Measurements from ENCODE around the gene CABLES1.
"Not testable (repeated sequence)": the region's sequence is repeated elsewhere in the genome, so short reads cannot be mapped to it uniquely, and the experiment has no call there.

The CABLES1 gene

DNA sequence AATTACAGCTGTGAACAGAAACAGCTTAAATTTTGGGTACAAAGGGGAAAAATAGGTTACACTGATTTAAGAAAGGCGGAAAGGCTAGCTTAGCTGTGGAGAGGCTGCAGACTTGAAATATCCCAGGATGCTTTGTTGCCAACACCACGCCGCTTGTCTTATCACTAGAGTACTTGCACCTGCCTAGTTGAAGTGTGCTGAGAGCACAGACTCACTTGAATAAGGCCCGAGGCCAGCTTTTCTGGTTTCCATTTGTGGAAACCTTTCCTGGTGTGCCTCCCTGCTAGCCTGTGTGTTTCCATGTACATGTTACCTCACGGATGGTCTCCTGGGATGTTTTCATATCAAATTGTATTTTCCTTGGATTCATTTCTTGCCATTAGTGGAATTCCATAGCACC is 3.2 kb downstream of the CABLES1 start:
- DNase-seq (ENCODE audit: insufficient read length, low spot score) (no peak), FAIRE-seq (no peak)

DNA sequence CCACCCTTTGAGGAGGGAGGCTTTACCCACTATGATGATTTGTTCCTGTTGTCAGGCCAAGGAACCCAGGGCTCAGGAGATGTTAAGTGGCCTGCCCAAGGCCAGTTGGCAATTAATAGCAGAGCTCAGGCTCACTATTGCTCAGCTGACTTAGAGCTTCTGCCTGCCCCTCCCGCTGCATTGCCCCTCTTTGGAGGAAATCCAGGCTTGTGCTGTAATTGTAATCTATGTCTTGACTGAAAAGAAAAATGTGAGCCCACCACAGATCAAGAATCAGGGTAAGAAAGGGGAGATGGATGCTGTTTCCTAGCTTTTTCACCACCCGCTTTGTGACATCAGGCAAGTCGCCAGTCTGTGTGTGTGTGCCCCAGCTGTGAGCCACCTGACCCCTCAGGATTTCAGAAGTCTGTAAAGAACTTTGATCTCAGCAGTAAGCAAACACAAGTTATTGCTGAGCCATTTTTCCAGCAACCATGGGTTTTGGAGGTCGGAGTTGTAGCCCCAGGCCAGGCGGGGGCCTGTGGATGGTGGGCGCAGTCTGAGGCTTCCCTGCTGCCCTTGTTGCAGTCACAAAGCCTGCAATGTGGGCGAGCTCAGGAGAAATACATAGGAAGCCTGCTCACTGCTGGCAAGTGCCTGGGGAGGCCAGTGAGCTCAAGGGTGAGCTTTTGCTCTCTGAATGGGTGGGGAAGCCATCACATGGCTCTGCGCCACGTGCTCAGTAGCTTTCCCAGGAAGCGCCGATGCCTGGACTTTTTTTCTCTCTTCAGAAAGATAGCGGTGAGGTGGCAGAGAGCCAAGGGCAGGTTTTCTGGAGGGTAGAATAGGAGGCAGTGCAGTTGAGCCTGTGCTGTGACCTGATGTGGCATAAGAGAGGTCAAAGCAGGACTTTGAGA is 6.1 kb downstream of the CABLES1 start:
- FAIRE-seq, result no peak
- no peak for DNase-seq (ENCODE audit: insufficient read length, low spot score)

DNA sequence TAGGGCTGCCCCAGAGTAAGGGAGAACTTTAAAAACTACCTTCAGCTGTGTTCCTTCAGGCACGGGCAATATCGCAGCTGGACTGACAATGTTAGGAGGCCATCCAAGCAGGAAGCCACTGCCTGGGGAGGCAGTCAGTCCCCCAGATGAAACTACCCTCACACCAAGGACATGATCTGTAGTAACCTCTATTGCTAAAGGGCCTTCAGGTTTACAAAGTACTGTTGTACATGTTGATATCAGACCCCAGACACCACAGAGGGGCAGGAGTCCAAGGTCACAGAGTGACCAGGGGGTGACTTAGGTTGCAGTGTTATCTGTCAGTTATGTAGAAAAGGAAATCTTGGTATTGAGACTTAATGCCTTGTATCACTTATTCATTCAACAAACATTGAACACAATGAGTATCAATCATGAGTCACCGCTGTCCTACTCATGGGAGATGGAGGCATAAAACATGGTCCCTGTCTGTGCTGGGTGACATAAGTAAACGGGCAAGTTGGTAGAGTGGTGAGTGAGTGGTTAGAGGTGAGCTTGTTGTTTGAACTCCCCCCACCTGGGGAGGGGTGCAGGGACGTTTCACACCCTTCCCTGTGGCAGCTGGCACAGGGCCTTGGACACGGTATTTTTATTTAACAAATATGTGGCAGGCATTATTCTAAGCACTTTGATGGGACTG is 7.1 kb downstream of the CABLES1 start:
- FAIRE-seq, result no peak
- DNase-seq (ENCODE audit: insufficient read length, low spot score), result no peak

DNA sequence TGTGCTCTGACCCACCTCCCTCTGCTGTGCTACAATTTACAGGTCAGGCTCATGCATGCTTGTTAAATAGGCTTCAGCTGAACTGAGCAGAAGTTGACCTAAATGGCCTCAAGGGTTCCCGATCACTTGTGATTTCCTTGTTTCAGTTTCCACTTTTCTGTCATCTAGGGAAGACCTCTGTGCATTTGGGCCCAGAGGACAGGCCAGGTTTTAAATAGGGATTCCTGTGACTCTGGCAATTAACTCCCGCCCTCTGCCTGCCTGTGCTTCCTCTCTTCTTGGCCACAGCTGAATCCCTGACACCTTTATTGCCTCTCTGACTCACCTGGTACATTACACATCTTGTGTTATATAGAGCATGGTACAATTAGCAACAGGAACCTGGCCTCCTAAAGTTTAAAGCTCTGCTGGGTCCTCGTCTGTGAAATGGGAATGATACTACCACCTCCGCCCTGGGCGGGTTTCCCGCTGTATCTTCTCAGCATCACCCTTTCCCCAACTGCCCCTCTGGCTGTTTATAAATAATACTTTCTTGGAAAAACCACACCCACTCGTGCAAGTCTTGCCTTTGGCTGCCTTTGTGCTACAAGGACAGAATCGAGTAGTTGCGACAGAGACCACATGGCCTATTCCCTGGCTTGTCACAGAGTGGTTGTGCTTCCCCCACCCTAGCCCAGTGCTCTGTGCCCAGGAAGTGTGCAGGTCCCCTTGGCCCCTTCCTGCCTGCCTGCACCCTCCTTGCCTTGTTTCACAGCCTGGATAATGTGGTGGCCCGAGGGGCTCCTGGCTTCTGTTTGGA is 7.9 kb downstream of the CABLES1 start:
- FAIRE-seq (no peak), DNase-seq (ENCODE audit: insufficient read length, low spot score) (no peak)

DNA sequence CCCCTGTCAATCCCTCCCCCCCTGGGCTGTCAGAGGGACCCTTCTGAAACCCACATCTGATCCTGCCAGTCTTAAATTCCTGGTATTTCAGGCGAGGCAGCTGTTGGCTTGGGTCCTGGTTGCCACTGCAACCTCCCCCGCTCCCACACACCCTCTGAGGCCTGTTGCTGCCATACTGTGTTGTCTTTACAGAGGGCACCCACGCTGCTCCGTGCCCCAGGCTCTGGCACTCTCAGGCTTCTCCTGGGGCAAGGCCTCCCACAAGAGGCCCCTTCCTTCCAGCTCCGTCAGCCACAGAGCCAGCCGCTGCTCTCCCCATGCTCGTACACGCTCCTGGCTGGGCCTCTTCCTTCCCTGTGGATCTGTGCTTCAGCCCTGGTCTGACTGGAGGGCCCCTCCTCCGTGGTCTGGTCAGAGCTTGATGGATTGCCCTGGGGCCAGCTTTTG is 8.6 kb downstream of the CABLES1 start:
- no peak for FAIRE-seq
- DNase-seq (ENCODE audit: insufficient read length, low spot score), result no peak

DNA sequence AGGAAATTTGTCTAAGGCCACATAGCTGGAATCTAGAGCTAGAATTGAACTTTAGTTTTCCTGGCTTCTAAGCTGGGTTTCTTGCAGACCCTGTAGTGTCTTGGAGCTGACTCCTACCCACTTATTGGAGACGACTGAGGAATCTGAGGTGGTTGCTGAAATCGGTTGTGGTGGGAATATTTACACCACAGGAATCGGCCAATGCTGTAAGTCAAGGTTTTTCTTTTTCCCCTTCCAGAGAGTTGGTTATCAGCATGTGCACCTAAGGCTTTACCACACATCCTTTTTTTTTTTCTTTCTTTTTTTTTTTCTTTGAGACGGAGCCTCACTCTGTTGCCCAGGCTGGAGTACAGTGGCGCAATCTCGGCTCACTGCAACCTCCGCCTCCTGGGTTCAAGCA is 9.4 kb downstream of the CABLES1 start:
- no peak for DNase-seq (ENCODE audit: insufficient read length, low spot score)
- no peak for FAIRE-seq

DNA sequence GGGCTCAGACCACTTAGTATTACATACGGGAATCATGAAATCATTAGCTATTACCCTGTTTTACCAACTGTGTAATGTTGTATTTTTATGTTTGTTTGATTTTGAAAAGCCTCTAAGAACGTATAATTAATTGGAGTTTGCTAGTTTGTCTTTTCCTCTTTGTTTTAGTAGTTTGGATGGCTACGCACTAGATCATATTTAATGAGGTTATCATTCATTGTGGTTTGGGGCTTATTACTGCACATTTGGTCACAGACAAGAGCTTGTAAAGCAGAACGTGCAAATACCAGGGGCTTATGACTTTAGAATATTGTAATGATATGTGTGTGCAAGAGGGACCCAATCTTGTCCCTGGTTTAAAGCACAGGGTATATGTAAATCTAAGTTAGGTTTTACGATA is 10.3 kb downstream of the CABLES1 start:
- no peak for FAIRE-seq
- no peak for DNase-seq (ENCODE audit: insufficient read length, low spot score)

DNA sequence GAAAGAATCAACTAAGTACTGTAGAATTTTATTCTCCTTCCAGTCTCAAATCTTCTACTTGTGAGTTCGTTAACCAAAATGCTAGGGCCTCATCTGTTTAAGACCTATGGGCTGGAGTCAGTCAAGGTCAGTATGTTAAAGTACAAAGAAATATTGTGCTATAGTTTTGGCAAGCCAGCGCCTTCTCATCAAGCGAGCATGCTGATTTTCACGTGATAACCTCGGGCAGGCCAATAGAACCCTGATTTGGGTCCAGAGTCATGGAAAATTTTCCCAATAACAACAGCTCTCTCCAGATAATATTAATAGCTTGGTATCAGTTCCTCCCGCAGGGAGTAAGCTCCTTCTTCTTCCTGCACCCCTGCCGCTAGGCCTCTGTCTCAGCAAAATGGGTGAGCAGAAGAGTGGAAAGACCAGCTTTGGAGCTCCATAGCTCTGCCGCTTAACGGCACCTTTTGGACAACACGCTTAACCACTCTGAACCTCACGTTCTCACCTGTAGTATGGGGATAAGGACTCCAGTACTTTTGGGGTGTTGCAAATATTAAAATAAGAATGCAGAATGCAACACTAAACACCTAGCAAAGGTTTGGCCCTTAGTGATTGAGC is 11.7 kb downstream of the CABLES1 start:
- DNase-seq (ENCODE audit: insufficient read length, low spot score), result no peak
- no peak for FAIRE-seq

DNA sequence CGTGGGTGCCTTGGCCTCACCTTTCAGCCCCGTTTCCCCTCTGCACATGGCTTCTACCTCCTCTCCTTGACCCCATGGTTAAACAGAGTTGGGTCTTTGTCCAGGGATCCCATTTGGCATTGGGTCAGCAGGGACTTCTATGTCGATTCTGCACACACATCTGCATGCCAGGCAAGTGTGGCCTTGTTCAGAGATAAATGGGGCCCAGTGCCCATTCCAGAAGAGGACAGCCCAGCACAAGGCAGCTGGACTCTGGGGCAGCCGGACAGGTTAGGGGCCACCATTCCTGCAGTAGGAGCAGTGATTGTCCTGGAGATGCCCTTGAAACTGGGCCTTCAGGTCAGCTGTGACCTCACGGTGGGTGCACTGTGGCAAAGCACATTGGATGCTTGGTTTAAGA is 13.1 kb downstream of the CABLES1 start:
- FAIRE-seq (no peak), DNase-seq (ENCODE audit: insufficient read length, low spot score) (no peak)

DNA sequence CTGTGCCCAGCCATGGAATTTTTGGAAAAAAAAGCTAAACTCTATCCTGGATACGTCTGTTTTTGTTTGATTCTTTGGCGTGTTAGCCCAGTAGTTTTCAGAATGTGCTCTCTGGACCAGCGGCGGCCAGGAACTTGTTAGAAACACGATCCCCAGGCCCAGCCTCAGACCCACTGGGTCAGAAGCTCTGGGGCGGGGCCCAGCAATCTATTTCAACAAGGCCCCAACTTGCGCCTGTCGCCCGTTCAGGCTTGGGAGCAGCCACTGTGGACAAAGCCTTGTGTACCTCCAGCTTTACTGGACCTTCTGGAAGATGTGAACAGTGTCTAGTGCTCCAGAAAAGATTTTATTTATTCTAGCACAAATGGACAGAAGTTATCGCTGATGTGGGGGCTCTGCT is 14.3 kb downstream of the CABLES1 start:
- no peak for FAIRE-seq
- no peak for DNase-seq (ENCODE audit: insufficient read length, low spot score)

DNA sequence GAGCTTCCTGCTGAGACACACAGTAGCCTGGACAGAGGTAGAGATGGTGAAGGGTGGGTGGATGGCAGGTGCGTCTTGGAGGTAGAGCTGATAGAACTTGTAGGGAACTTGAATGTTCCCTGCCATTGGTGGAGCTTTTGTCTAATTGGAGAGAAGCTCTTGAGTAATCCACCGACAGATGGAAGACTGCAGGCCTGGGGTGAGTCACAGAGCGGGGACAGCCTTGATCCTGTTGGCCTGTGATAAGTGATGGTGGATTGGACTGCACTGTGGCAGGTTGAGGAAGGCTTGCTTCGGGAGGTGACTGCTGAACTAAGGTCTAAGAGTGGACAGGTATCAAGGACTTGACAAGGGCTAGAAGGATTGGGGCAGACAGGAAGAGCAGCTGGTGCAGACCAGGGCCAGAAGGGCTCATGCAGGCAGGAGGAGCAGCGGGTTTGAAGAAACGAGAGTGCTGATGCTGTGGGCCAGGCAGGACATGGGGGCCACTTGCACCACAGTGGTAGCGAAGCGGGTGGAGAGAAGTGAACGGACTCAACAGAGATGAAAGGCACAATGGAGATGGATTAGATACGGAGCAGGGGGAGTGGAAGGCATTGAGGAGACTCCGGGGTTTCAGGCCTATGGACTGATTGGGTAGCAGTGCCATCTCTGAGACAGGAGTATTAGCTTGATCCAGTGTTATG is 16.3 kb downstream of the CABLES1 start:
- no peak for DNase-seq (ENCODE audit: insufficient read length, low spot score)
- no peak for FAIRE-seq

DNA sequence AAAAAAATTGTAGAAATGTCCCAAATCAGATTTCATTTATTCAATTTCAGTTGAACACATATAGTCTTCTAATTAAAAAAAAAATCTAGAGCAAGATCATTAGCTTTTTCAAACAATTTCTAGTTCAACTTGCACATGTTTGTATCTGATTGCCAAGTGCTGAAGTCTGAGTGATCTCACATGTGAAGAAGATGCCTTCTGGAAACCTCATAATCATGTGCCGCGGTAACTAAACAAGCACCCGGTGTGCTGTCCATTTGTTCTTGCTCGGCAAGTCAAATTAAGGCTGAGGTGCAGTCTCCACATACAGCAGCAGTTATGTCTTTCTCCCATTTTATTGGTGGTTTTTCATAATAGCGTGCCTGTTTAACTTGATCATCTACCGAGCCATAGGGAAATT is 18.7 kb downstream of the CABLES1 start:
- DNase-seq (ENCODE audit: insufficient read length, low spot score), result no peak
- no peak for FAIRE-seq

DNA sequence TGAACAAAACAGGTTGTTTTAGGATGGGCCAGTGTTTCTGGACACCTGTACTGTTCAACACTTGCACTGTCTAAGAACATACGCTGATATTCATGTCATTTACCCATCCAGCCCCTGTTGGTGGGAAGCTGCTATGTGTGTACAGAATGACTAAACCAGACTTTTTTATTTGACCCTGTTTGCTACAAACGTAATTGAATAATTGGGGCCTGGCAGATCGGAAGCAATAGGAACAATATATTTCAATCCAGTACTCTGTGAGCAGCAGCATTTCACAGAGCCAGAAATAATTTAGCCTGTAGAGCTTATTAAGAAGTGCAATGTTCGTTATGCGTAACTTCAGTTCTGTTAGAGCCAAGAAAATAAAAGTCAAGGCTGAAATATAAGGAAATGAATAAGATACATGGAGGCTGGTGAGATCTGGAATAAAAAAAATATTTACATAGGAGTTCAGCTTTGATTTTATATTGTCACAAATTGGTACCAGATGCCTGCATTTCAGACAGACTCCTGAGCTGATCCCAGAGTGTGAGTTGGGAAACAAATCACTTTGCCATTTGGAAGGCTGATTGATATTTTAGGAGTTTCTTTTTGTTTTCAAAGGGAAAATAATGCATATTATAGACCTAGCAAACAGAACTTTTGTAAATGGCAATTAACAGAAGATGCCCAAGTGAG is 19.7 kb downstream of the CABLES1 start:
- DNase-seq (ENCODE audit: insufficient read length, low spot score) (no peak), FAIRE-seq (no peak)

DNA sequence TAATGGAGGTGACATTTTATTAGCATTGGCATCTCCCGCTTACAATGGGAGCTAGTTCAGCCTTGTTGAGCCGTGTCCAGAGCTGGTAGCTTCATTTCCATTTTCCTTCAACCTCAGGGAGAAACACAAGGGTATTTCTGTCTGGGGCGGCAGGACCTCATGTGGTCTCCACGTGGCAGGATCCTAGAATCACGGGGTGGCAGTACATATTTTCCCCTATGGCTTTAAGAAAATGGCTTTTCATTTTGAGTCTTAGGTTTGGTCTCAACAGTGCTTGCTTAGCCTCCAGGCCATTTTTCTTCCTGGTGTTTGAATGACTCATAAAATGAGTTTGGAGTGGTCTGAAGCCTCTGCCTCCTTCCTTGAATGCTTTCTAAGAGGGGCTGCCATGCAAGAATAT is 20.3 kb downstream of the CABLES1 start:
- FAIRE-seq (no peak), DNase-seq (ENCODE audit: insufficient read length, low spot score) (no peak)

DNA sequence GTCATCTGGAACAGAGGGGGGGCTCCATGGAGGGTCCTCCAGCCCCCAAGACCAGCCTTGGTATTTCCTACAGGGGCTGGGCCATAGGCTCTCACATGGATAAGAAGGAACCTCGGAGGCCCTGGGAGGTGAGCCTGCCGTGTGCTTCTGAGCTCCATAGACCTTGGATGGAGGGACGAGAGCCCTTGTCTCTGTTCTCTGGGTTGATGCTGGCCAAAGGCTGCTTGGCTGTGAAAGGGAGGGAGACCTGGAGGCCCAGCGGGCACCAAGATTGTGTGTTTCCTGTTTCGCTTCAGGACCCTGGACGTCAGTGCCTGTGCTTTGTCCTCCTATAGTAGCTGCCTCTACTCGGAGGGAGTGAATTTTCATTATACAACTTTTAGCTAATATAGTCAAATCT is 20.8 kb downstream of the CABLES1 start:
- FAIRE-seq, result no peak
- DNase-seq (ENCODE audit: insufficient read length, low spot score), result no peak

DNA sequence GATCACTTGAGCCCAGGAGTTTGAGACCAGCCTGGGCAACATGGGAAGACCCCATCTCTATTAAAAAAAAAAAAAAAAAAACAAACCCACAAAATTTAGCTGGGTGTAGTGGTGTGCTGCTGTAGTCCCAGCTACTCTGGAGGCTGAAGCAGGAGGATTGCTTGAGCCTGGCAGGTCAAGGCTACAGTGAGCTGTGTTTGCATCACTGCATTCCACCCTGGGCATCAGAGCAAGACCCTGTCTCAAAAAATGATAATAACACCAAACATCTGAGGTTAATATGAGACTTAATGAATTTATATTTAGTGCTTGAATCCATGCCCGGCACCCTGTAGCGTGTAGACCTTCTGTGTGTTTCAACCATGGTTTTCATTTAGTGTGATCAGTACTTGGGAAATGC is 22.8 kb downstream of the CABLES1 start:
- FAIRE-seq, result no peak
- no peak for DNase-seq (ENCODE audit: insufficient read length, low spot score)

DNA sequence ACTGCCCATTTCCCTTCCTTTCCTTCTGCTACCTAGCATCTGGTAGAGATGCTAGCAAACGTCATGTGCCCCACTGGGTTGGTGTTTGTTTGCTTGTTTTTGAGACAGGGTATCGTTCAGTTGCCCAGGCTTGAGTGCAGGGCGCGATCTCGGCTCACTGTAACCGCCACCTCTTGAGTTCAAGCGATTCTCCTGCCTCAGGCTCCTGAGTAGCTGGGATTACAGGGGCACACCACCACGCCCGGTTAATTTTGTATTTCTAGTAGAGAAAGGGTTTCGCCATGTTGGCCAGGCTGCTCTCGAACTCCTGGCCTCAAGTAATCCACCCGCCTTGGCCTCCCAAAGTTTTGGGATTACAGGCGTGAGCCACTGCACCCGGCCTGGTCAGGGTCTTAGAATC is 23.6 kb downstream of the CABLES1 start:
- DNase-seq (ENCODE audit: insufficient read length, low spot score); FAIRE-seq: not testable (repeated sequence)

DNA sequence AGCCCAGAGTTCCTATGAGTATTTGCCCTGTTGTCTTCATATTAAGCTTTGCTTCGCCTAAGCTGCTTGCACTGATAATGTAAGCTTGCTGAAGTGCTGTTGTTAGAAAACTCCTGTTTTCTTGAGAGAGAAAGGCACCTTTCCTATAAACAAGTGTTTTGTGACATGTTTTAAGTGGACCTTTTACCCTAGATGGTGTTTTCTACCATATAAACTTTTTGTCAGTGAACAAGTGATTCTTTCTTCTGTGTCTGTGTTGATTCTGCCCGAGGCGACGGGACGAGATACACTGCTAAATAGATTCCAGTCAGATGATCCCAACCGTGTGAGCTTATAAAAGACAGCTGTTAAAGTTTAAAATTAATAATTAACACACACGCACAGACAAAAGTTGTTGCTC is 24.1 kb downstream of the CABLES1 start:
- no peak for FAIRE-seq

DNA sequence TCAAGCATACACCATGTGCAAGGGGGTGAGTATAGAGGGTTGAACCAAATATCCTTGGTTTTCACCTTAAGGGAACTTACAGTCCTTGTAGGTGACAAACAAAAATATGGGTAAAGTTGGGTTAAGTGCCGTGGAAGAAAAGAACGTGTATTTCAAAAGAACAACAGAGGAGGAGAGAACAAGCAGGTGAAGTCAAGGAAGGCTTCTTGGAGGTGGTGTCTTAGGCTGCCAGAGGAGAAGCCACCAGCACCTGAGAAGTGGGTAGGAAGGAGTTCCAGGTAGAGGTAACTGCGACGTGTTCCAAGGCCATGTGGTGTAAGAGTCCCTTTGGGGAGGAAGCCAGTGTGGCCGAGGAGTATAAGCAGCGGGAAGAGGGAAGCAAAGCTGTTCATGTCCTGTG is 27.2 kb downstream of the CABLES1 start:
- FAIRE-seq, result no peak
- DNase-seq (ENCODE audit: insufficient read length, low spot score), result no peak

More for the DNA sequence above, 24.1 kb downstream of the CABLES1 start:
- DNase-seq (ENCODE audit: insufficient read length, low spot score), result no peak
